Spleen (tissue), 7 donors: ENCODE measurements around the gene MAST4.

Experiments
- CTCF ChIP-seq, 11 experiments: fragments of 200-600 bp in 7 of 11; fragments of 450-650 bp in 4 of 11; sonication (generic) in 4 of 11; IDR thresholded peaks in 8 of 11; conservative IDR thresholded peaks in 3 of 11; 1 replicate in 7 of 11; 2 replicates in 4 of 11; pipeline versions ENCODE4 v1.4.0 to v1.8.0; 2016 to 2021; ENCODE audit warnings: antibody characterized with exemption in 11 of 11, inconsistent platforms in 4 of 11, mild to moderate bottlenecking in 1 of 11
- POLR2A ChIP-seq, 3 donors: fragments of 450-650 bp; IDR thresholded peaks; one replicate each; pipeline ENCODE4 v1.5.1; 2017; ENCODE audit warnings: antibody characterized with exemption in 3 of 3, mild to moderate bottlenecking in 1 of 3
- donor health status: DM: no; HTN: no; CAD: no; lungs with moderate emphysema.
- donor health status: DM: no; HTN: no; CAD: no.
- donor health status: DM: no; HTN: no; CAD: no.

- TF ChIP-seq POLR2A (IDR thresholded peaks at IDR 0.05) (no peak), CTCF (IDR thresholded peaks at IDR 0.05 in 8 of 11, conservative IDR thresholded peaks at IDR 0.05 in 3 of 11) (no peak)
Observed at GRCh38 chr5:66621146-66621545, 25.0 kb downstream of the MAST4 start.
